HUES64 (cell line): ENCODE data around the gene PLEKHH2.

ENCODE experiments used
- H3K27ac ChIP-seq: 2 replicates; pipeline ENCODE4 v1.7.0; 2013; ENCODE audit warnings: low read depth, low read length, inconsistent platforms
- H3K27me3 ChIP-seq: 2 replicates; pipeline ENCODE4 v1.6.1; 2013; ENCODE audit warnings: mild to moderate bottlenecking, low read length; ENCODE audit not compliant: insufficient read depth
- H3K36me3 ChIP-seq: 2 replicates; pipeline ENCODE4 v1.6.1; 2013; ENCODE audit warnings: mild to moderate bottlenecking, low read length; ENCODE audit not compliant: insufficient read depth
- H3K4me1 ChIP-seq: 2 replicates; pipeline ENCODE4 v1.6.1; 2013; ENCODE audit warnings: mild to moderate bottlenecking, low read length, moderate library complexity; ENCODE audit not compliant: insufficient read depth
- H3K4me3 ChIP-seq: 2 replicates; pipeline ENCODE4 v1.5.1; 2013; ENCODE audit warnings: mild to moderate bottlenecking, low read length, moderate library complexity
- H3K9ac ChIP-seq: 2 replicates; pipeline ENCODE4 v1.6.1; 2013; ENCODE audit warnings: mild to moderate bottlenecking, low read depth, low read length
- H3K9me3 ChIP-seq: 2 replicates; pipeline ENCODE4 v1.6.1; 2013; ENCODE audit warnings: low read depth, low read length; ENCODE audit not compliant: insufficient read depth
- WGBS: fragments of 150-250, 120-280 bp; methylation state at CpG from one replicate; pipeline ENCODE4 v1.1.7; 2013; ENCODE audit warnings: missing lambda C conversion rate; 5-methylcytosine and 5-hydroxymethylcytosine counted together

PLEKHH2 gene

GRCh38 chr2:43766006-43766405, 128.9 kb downstream of the PLEKHH2 start:
- no peaks in the 10 kb centered on the region for H3K4me1 ChIP-seq
- no peak overlapping the region for H3K27ac ChIP-seq
- H3K27me3 ChIP-seq, result no peaks in the 10 kb centered on the region
- WGBS, result 92% methylated on average over 4 of the region's 4 CpGs
- H3K4me3 ChIP-seq, result no peak overlapping the region
- H3K9ac ChIP-seq, result no peak overlapping the region
- no peaks in the 10 kb centered on the region for H3K36me3 ChIP-seq
- H3K9me3 ChIP-seq, result no peaks in the 10 kb centered on the region

DNA sequence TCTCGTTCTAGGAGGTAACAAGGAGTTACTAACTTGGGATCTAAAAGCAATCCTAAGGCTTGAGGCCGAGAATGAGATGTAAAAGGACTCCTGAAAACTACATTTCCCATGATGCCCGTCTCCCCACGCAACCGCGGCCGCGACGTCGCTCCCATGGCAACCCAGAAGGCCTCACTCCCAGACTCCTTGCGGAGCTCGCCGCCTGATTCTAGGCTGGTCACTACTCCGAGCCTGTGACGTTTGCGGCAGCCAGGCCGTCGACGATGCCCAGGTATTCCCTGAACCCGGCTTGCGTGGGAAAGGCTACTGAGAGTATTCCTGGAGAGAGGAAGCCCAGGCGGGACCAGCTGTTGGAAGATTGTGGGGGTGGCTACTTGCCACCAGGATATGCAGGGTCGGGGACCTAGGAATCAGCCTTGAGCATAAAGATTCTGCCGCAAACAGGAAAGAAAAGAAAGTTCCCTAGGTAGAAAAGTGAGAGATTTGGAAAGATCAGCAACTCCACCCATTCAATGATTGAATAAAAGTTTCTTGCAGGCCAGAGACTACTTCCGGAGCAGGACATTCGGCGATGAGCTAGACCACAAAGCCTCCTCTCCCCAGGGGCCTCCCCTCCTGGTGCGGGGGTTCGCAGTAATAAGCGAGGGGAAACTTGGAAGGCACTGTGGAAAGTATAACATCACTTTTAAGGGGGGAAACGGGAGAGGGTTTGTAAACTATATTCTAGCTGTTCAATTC, 137.0 kb downstream of the PLEKHH2 start, which contains the start of gene DYNC2LI1:
DYNC2LI1 (plus strand) TSS at position 164 of the 738 bp plus-strand sequence; CDS start at position 264, 100 bp downstream.
- WGBS, result 2% methylated on average over 26 of the region's 31 CpGs
- peak within 1 kb of the TSS; percentile 64 for H3K9ac ChIP-seq
- H3K9me3 ChIP-seq, result no peaks in the 10 kb centered on the region
- peak within 1 kb of the TSS; percentile 88 for H3K4me3 ChIP-seq
- H3K27me3 ChIP-seq, result no peaks in the 10 kb centered on the region
- peak within 1 kb of the TSS; percentile 57; the same call in 1 of the 2 replicates for H3K27ac ChIP-seq
- H3K4me1 ChIP-seq, result no peaks in the 10 kb centered on the region
- H3K36me3 ChIP-seq, result no peaks in the 10 kb centered on the region

DNA sequence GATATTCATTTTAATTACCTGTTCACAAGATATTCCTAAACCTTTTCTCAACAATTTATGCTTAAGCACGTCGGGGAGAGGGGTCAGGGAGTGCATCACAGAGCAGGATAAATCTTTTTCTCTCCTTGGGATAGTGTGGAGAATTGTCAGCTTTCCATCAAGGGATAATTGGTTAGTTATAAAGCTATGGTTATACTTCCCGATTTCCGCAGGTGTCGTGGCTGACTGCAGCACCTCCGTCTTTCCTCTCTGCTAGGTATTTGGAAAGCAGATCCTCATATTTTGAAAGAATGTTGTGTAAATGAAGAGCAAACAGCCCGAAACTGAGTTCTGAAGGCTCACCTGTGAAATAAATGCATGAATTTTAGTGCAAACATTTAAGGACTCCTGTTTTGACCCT, 137.6 kb downstream of the PLEKHH2 start:
- peak overlapping the region; percentile 88 for H3K4me3 ChIP-seq
- H3K36me3 ChIP-seq, result no peaks in the 10 kb centered on the region
- H3K27me3 ChIP-seq, result no peaks in the 10 kb centered on the region
- H3K9me3 ChIP-seq, result no peaks in the 10 kb centered on the region
- no peaks in the 10 kb centered on the region for H3K4me1 ChIP-seq
- H3K27ac ChIP-seq, result no peak overlapping the region
- peak overlapping the region; percentile 64; the same call in 1 of the 2 replicates for H3K9ac ChIP-seq
- WGBS, result 57% methylated on average over 7 of the region's 7 CpGs

DNA sequence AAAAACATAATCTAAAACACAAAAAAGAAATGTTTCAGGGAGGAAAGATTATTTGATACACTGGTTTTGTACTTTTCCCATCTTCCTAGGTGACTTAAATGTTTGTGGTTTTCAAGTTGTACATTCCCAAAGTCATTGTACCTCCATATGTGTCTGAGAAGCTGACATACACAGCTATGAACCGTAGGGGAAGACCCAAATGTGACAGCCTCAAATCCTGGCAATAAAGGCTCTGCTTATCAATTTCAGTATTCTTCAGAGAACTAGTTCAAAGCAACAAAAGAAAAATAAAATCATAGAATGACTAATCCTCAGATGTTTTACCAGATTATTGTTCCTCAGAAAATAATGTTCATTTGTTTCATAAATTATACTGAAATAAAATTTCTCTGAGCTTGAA, 139.3 kb downstream of the PLEKHH2 start:
- Histone ChIP-seq H3K4me1 (no peaks in the 10 kb centered on the region), H3K36me3 (no peaks in the 10 kb centered on the region), H3K9me3 (no peaks in the 10 kb centered on the region), H3K4me3 (no peak overlapping the region), H3K27ac (no peak overlapping the region), H3K27me3 (no peaks in the 10 kb centered on the region), H3K9ac (no peak overlapping the region)
- 89% methylated on average over 1 of the region's 1 CpG for WGBS

DNA sequence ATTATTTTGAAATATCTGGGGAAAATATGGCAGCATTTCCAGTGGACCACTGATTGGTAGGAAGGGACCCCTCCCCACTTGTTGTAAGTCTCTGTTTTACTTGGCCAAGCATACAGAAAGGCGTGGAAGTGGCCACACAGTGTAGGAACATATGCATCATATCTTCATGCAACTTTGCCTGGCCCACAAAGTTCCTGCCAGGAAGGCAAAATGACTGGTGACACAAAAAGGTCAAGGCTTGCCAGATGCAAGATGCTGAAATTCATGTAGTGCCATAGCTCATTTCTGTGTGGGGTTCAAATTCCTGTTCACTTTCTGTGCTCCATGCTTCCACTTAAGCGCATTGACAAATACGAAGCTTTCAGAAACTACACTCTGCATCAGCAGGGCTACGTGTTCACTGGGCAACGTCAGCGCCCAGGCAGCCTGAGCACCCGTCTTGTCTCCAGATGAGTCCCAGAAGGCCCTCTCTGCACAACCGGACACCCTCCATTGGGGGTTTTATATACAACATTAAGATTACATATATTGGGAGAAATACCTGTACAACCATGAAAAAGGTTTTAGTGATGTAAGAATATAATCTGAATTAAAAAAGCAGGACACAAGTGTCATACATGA, 140.4 kb downstream of the PLEKHH2 start:
- Histone ChIP-seq H3K9ac (no peak overlapping the region), H3K4me3 (no peak overlapping the region), H3K27ac (no peak overlapping the region), H3K27me3 (no peaks in the 10 kb centered on the region), H3K9me3 (no peaks in the 10 kb centered on the region), H3K36me3 (no peaks in the 10 kb centered on the region), H3K4me1 (no peaks in the 10 kb centered on the region)
- WGBS, result 95% methylated on average over 7 of the region's 8 CpGs

GRCh38 chr2:43778233-43778632, 141.2 kb downstream of the PLEKHH2 start:
- Histone ChIP-seq H3K4me1 (no peaks in the 10 kb centered on the region), H3K9ac (no peak overlapping the region), H3K4me3 (no peak overlapping the region), H3K27me3 (no peaks in the 10 kb centered on the region), H3K27ac (no peak overlapping the region), H3K36me3 (no peaks in the 10 kb centered on the region), H3K9me3 (no peaks in the 10 kb centered on the region)
- WGBS, result 95% methylated on average over 8 of the region's 8 CpGs

DNA sequence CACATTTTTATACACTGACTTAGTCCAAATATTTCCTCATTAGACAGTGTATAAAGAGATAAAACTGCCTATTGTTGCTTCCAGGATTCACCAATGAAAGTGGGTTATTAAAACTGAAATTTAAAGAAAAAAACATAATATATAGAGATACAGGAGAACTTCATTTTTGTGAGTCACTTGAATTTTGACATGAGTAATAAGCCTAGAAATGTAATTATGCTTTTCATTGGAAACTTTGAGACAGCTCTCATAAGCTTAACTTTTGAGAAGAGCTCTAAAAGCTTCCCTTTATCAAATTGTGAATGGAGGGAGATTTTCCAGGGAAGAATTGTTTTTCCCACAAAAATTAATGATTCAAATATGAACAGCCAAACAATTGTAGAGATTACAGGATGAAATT, 150.8 kb downstream of the PLEKHH2 start:
- Histone ChIP-seq H3K9ac (no peak overlapping the region), H3K9me3 (no peaks in the 10 kb centered on the region), H3K4me1 (no peaks in the 10 kb centered on the region), H3K27me3 (no peaks in the 10 kb centered on the region), H3K36me3 (no peaks in the 10 kb centered on the region), H3K27ac (no peak overlapping the region), H3K4me3 (no peak overlapping the region)

DNA sequence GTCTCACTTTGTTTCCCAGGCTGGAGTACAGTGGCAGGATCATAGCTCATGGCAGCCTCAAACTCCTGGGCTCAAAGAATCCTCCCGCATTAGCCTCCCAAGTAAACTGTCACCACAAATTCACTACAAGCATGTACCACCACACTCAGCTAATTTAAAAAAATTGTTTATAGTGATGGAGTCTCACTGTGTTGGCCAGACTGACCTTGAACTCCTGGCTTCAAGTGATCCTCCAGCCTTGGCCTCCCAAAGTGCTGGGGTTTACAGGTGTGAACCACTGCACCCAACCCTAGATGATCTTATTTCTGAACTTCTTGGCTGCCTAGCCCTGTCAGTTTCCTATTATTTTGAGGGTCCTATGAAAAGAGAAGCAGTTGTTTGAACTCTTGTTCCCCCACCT, 151.6 kb downstream of the PLEKHH2 start:
- WGBS, result 93% methylated on average over 1 of the region's 1 CpG
- Histone ChIP-seq H3K36me3 (no peaks in the 10 kb centered on the region), H3K27me3 (no peaks in the 10 kb centered on the region), H3K4me3 (no peak overlapping the region), H3K4me1 (no peaks in the 10 kb centered on the region), H3K9ac (no peak overlapping the region), H3K9me3 (no peaks in the 10 kb centered on the region), H3K27ac (no peak overlapping the region)

DNA sequence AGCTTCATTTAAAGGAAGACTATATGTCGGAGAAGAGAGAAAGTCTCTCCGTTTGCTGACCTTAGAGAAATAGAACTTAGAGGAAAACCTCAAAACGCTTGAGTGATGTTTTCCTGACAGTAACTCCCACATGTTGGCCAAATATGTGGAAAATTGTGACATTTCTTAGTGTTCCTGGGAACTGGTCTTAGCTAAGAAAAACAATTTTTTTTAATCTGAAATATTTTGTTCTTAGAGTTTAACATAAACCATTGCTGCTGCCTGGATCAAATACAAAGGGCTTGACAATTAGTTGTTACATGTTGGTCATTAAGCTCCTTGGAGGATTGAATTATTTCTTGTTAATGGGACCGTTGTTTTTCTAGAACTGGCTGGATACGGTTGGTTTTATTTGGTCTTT, 153.1 kb downstream of the PLEKHH2 start:
- H3K9me3 ChIP-seq, result no peaks in the 10 kb centered on the region
- no peaks in the 10 kb centered on the region for H3K4me1 ChIP-seq
- H3K36me3 ChIP-seq, result no peaks in the 10 kb centered on the region
- no peak overlapping the region for H3K9ac ChIP-seq
- H3K4me3 ChIP-seq, result no peak overlapping the region
- no peak overlapping the region for H3K27ac ChIP-seq
- WGBS, result 97% methylated on average over 4 of the region's 5 CpGs
- no peaks in the 10 kb centered on the region for H3K27me3 ChIP-seq

- H3K27ac ChIP-seq, result no peak overlapping the region
- no peaks in the 10 kb centered on the region for H3K4me1 ChIP-seq
- 96% methylated on average over 1 of the region's 2 CpGs for WGBS
- no peaks in the 10 kb centered on the region for H3K9me3 ChIP-seq
- no peak overlapping the region for H3K4me3 ChIP-seq
- no peak overlapping the region for H3K9ac ChIP-seq
- no peaks in the 10 kb centered on the region for H3K27me3 ChIP-seq
- H3K36me3 ChIP-seq, result no peaks in the 10 kb centered on the region
Measured at GRCh38 chr2:43791035-43791765, 154.1 kb downstream of the PLEKHH2 start.

DNA sequence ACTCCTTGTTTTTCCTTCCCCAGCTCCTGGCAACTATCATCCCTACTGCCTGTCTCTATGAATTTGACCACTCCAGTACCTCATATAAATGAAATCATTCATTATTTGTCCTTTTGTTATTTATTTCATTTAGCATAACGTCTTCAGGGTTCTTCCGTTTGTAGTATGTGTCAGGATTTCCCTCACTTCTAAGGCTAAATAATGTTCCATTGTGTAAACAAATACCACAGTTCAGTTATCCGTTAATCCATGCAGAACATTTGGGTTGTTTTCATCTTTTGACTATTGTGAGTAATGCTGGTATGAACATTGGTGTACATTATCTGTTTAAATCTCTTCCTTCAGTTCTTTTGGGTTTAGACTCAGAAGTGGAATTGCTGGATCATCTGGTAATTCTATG, 155.6 kb downstream of the PLEKHH2 start:
- Histone ChIP-seq H3K27me3 (no peaks in the 10 kb centered on the region), H3K36me3 (no peaks in the 10 kb centered on the region), H3K4me3 (no peak overlapping the region), H3K9me3 (no peaks in the 10 kb centered on the region), H3K4me1 (no peaks in the 10 kb centered on the region), H3K9ac (no peak overlapping the region), H3K27ac (no peak overlapping the region)
- WGBS, result 92% methylated on average over 2 of the region's 3 CpGs
